Natural killer cell (primary cell): ENCODE data around the gene MYO7B. TPM values are rescaled to one million over a fixed set of nuclear protein-coding genes. Genes with fewer than 3 reads are reported as not detected.

Source experiments
- ATAC-seq, 3 donors: fragments of 150-1000 bp in 2 of 3; fragments of 200-7000 bp in 1 of 3; cut with Tn5 transposase; 1 replicate in 1 of 3; 2 replicates in 2 of 3; pipeline ENCODE4 v1.10.0; 2021; ENCODE audit warnings: mild to moderate bottlenecking in 2 of 3, moderate library complexity in 2 of 3
- DNase-seq, 2 donors: peaks; one replicate each; pipeline versions ENCODE4 v3.0.0 to v3.0.0-alpha.2; 2013 to 2021; ENCODE audit warnings: mixed read lengths in 1 of 2
- H3K27ac ChIP-seq: one replicate; pipeline ENCODE4 v1.5.1; 2013; ENCODE audit warnings: mild to moderate bottlenecking, low read length
- H3K27me3 ChIP-seq: one replicate; pipeline ENCODE4 v1.6.1; 2013; ENCODE audit warnings: low read length; ENCODE audit not compliant: control insufficient read depth, insufficient read depth
- H3K36me3 ChIP-seq: one replicate; pipeline ENCODE4 v1.6.1; 2013; ENCODE audit warnings: low read length; ENCODE audit not compliant: control insufficient read depth, insufficient read depth
- H3K4me1 ChIP-seq: one replicate; pipeline ENCODE4 v1.6.1; 2013; ENCODE audit warnings: low read length; ENCODE audit not compliant: control insufficient read depth, insufficient read depth
- H3K4me3 ChIP-seq: one replicate; pipeline ENCODE4 v1.5.1; 2013; ENCODE audit warnings: low read length
- H3K9me3 ChIP-seq: one replicate; pipeline ENCODE4 v1.6.1; 2013; ENCODE audit warnings: low read length; ENCODE audit not compliant: control insufficient read depth, insufficient read depth
- H3K27ac Mint-ChIP-seq, 2 donors: one replicate each; pipeline ENCODE4 v1.8.0; 2022; ENCODE audit warnings: mild to moderate bottlenecking in 2 of 2, mixed read lengths in 2 of 2, moderate library complexity in 1 of 2
- H3K27me3 Mint-ChIP-seq, 2 donors: one replicate each; pipeline ENCODE4 v1.8.0; 2022; ENCODE audit warnings: low read depth in 2 of 2, mixed read lengths in 2 of 2
- H3K36me3 Mint-ChIP-seq: one replicate; pipeline ENCODE4 v1.8.0; 2022; ENCODE audit warnings: mixed read lengths
- H3K4me1 Mint-ChIP-seq, 2 donors: one replicate each; pipeline ENCODE4 v1.8.0; 2022; ENCODE audit warnings: mixed read lengths in 2 of 2
- H3K4me3 Mint-ChIP-seq: one replicate; pipeline ENCODE4 v1.8.0; 2022; ENCODE audit warnings: mild to moderate bottlenecking, moderate library complexity, mixed read lengths
- H3K9me3 Mint-ChIP-seq, 2 donors: one replicate each; pipeline ENCODE4 v1.8.0; 2022; ENCODE audit warnings: mixed read lengths in 2 of 2
- CTCF ChIP-seq: fragments of 200-600 bp; IDR thresholded peaks from one replicate; pipeline ENCODE4 v1.8.0; 2022; ENCODE audit warnings: antibody characterized with exemption
- WGBS: methylation state at CpG from one replicate; pipeline ENCODE4 v1.1.7; 2013; ENCODE audit warnings: missing lambda C conversion rate; ENCODE audit not compliant: insufficient coverage; 5-methylcytosine and 5-hydroxymethylcytosine counted together
- intact Hi-C: fragments of 100-400 bp; cut with micrococcal nuclease; formaldehyde crosslinking; loops from one replicate; pipeline ENCODE4 v1.14.2; 2022
- total RNA-seq, 4 donors: library from RNA; stranded (reverse); fragments of 120-200 nt in 1 of 4; gene quantifications; one replicate each; pipeline versions ENCODE4 v1.2.3 to v1.2.4, GENCODE V29; 2013 to 2022

MYO7B gene
- total RNA-seq, 3 donors from 2014 or later (not counting 1 experiment from before 2014, with no cell fraction given): 0.14 to 0.45 (median 0.25) TPM

- H3K36me3 ChIP-seq: no peaks in the 10 kb centered on the region
- peaks cover 40% of the 10 kb centered on the region for H3K4me1 ChIP-seq
- Mint-ChIP-seq H3K27me3 (no peaks in the 10 kb centered on the region), H3K4me1 (peaks cover 0 to 11% of the 10 kb centered on the region in 2 donors), H3K4me3 (no peak overlapping the region), H3K9me3 (no peaks in the 10 kb centered on the region), H3K27ac (no peak overlapping the region), H3K36me3 (no peaks in the 10 kb centered on the region)
- no peak overlapping the region for H3K27ac ChIP-seq
- TF ChIP-seq CTCF: no peak
- H3K4me3 ChIP-seq: no peak overlapping the region
- ATAC-seq: no peak
- intact Hi-C loops: no loop called here
- H3K27me3 ChIP-seq: no peaks in the 10 kb centered on the region
- DNase-seq: no peak
- WGBS: 94% methylated on average over 15 of the region's 15 CpGs
- H3K9me3 ChIP-seq: no peaks in the 10 kb centered on the region
Observed at GRCh38 chr2:127643439-127644065, 108.1 kb downstream of the MYO7B start.

GRCh38 chr2:127644066-127645025, 108.9 kb downstream of the MYO7B start:
- H3K27ac Mint-ChIP-seq: no peak overlapping the region
- DNase-seq (no peak), ATAC-seq (no peak)
- H3K27ac ChIP-seq: no peak overlapping the region
- peaks cover 36% of the 10 kb centered on the region for H3K4me1 ChIP-seq
- WGBS: 79% methylated on average over 19 of the region's 19 CpGs
- H3K27me3 Mint-ChIP-seq: no peaks in the 10 kb centered on the region
- no peaks in the 10 kb centered on the region for H3K36me3 Mint-ChIP-seq
- H3K36me3 ChIP-seq: no peaks in the 10 kb centered on the region
- H3K27me3 ChIP-seq: no peaks in the 10 kb centered on the region
- H3K4me3 Mint-ChIP-seq: no peak overlapping the region
- no peaks in the 10 kb centered on the region for H3K9me3 ChIP-seq
- peaks cover 0 to 15% of the 10 kb centered on the region in 2 donors for H3K4me1 Mint-ChIP-seq
- no peaks in the 10 kb centered on the region for H3K9me3 Mint-ChIP-seq
- TF ChIP-seq CTCF: no peak
- H3K4me3 ChIP-seq: no peak overlapping the region
- intact Hi-C loops: no loop called here

- no peaks in the 10 kb centered on the region for H3K36me3 Mint-ChIP-seq
- no peak for DNase-seq
- no peak for TF ChIP-seq CTCF
- peaks cover 0 to 15% of the 10 kb centered on the region in 2 donors for H3K4me1 Mint-ChIP-seq
- H3K27me3 ChIP-seq: no peaks in the 10 kb centered on the region
- no peaks in the 10 kb centered on the region for H3K27me3 Mint-ChIP-seq
- no CpG with 5 or more reads among the region's 1 CpG for WGBS
- H3K4me3 Mint-ChIP-seq: no peak overlapping the region
- no peak overlapping the region for H3K4me3 ChIP-seq
- H3K4me1 ChIP-seq: peaks cover 36% of the 10 kb centered on the region
- no peaks in the 10 kb centered on the region for H3K36me3 ChIP-seq
- intact Hi-C loops: no loop called here
- no peak overlapping the region for H3K27ac ChIP-seq
- ATAC-seq: no peak
- H3K9me3 Mint-ChIP-seq: no peaks in the 10 kb centered on the region
- no peaks in the 10 kb centered on the region for H3K9me3 ChIP-seq
- H3K27ac Mint-ChIP-seq: no peak overlapping the region
Observed at GRCh38 chr2:127645026-127645394, 109.5 kb downstream of the MYO7B start.
